Tibial nerve (tissue), 4 donors: ENCODE results near the gene SLC45A3.

Experiments used
- CTCF ChIP-seq, 5 experiments: fragments of 200-600 bp in 3 of 5; fragments of 450-650 bp in 2 of 5; sonication (generic) in 3 of 5; IDR thresholded peaks; one replicate each; pipeline ENCODE4 v1.5.1; 2016 to 2019; ENCODE audit warnings: antibody characterized with exemption in 5 of 5, mild to moderate bottlenecking in 3 of 5, moderate library complexity in 2 of 5
- EP300 ChIP-seq, 2 donors: sonication (generic); formaldehyde crosslinking; IDR thresholded peaks; one replicate each; pipeline ENCODE4 v1.6.1; 2017; ENCODE audit warnings: antibody characterized with exemption in 2 of 2, mild to moderate bottlenecking in 1 of 2
- POLR2A ChIP-seq, 2 donors: fragments of 450-650 bp; IDR thresholded peaks; one replicate each; pipeline ENCODE4 v1.6.1; 2017; ENCODE audit warnings: antibody characterized with exemption in 2 of 2, mild to moderate bottlenecking in 2 of 2, moderate library complexity in 2 of 2

DNA sequence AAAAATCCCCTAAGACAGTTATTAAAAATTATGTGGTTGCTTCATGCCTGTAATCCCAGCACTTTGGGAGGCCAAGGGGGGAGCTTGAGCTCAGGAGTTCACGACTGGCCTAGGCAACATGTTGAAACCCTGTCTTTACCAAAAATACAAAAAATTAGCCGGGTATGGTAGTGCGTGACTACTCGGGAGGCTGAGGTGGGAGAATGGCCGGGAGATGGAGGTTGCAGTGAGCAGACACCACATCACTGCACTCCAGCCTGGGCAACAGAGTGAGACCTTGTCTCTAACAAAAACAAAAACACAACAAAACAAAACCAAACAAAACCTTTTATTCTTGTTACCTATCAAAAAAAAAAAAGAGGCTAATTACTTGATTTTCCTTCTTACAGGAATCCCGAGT is 50.6 kb downstream of the SLC45A3 start:
- TF ChIP-seq CTCF (IDR thresholded peaks at IDR 0.05) (no peak), POLR2A (IDR thresholded peaks at IDR 0.05) (no peak), EP300 (IDR thresholded peaks at IDR 0.05) (no peak)
